K562 (cell line): ENCODE results near the gene TTC21A.

Source experiments
- BDP1 ChIP-seq: IDR thresholded peaks from 3 replicates; pipeline ENCODE4 v1.6.1; 2011; ENCODE audit not compliant: insufficient read length, insufficient read depth
- CHD2 ChIP-seq: IDR thresholded peaks from 2 replicates; pipeline ENCODE4 v1.6.1; 2011; ENCODE audit warnings: low read depth, low read length
- CTCF ChIP-seq, 3 experiments: IDR thresholded peaks in 2 of 3; conservative IDR thresholded peaks in 1 of 3; 2 replicates each; pipeline ENCODE4 v1.5.1; 2011 to 2012; ENCODE audit warnings: low read length in 3 of 3, mild to moderate bottlenecking in 3 of 3, control low read depth in 2 of 3, improper control_type of control experiment in 1 of 3, inconsistent platforms in 1 of 3, low read depth in 1 of 3, mixed read lengths in 1 of 3, moderate library complexity in 1 of 3; ENCODE audit not compliant: insufficient read depth in 2 of 3
- ESRRA ChIP-seq: fragments of 450-650 bp; IDR thresholded peaks from 2 replicates; pipeline ENCODE4 v1.6.1; 2014; ENCODE audit warnings: low read depth, mild to moderate bottlenecking, moderate library complexity, borderline replicate concordance
- FOXK2 ChIP-seq, 2 experiments: fragments of 450-650 bp; IDR thresholded peaks in 1 of 2; conservative IDR thresholded peaks in 1 of 2; 2 replicates each; pipeline ENCODE4 v1.6.1; 2016; ENCODE audit warnings: low read depth in 2 of 2, mild to moderate bottlenecking in 1 of 2
- MAX ChIP-seq: sonication (generic); formaldehyde crosslinking; IDR thresholded peaks from 2 replicates; pipeline ENCODE4 v1.9.0; 2022; ENCODE audit warnings: mild to moderate bottlenecking, missing genetic modification reagents
- NBN ChIP-seq: fragments of 450-650 bp; IDR thresholded peaks from 2 replicates; pipeline ENCODE4 v1.6.1; 2016; ENCODE audit warnings: low read depth, mild to moderate bottlenecking
- TEAD2 ChIP-seq: fragments of 450-650 bp; IDR thresholded peaks from 2 replicates; pipeline ENCODE4 v1.6.1; 2016; ENCODE audit warnings: missing genetic modification characterization, control low read depth, missing compliant biosample characterization
- TEAD4 ChIP-seq, 2 experiments: sonication (generic) in 1 of 2; formaldehyde crosslinking in 1 of 2; IDR thresholded peaks; 2 replicates each; pipeline versions ENCODE4 v1.6.1 to v1.8.0; 2012 to 2022; ENCODE audit warnings: borderline replicate concordance in 1 of 2, inconsistent platforms in 1 of 2, low read length in 1 of 2, mild to moderate bottlenecking in 1 of 2, missing genetic modification reagents in 1 of 2
- TOE1 ChIP-seq, 2 experiments: fragments of 450-650 bp in 1 of 2; sonication (generic) in 1 of 2; formaldehyde crosslinking in 1 of 2; IDR thresholded peaks; 2 replicates each; pipeline versions ENCODE4 v1.7.1 to v1.8.0; 2016 to 2022; ENCODE audit warnings: borderline replicate concordance in 2 of 2, mild to moderate bottlenecking in 2 of 2, antibody characterized with exemption in 1 of 2, inconsistent platforms in 1 of 2, low read depth in 1 of 2, missing genetic modification reagents in 1 of 2, moderate library complexity in 1 of 2
- ZNF197 ChIP-seq: fragments of 200-800 bp; sonication (Bioruptor generic); IDR thresholded peaks from 2 replicates; pipeline ENCODE4 v1.6.1; 2016; ENCODE audit warnings: low read depth, missing genetic modification characterization, missing compliant biosample characterization

- TF ChIP-seq MAX (CRISPR knock-in tag) (no peak), TEAD4 (IDR thresholded peaks at IDR 0.05; ENCODE audit: low read length) (no peak), TEAD4 (CRISPR knock-in tag; IDR thresholded peaks at IDR 0.05; ENCODE audit: borderline replicate concordance) (no peak), FOXK2 (conservative IDR thresholded peaks at IDR 0.05 in 1 of 2, IDR thresholded peaks at IDR 0.05 in 1 of 2; ENCODE audit: low read depth in 2 of 2) (no peak), BDP1 (no peak), ESRRA (no peak), NBN (no peak), CHD2 (no peak), ZNF197 (no peak), CTCF (IDR thresholded peaks at IDR 0.05 in 2 of 3, conservative IDR thresholded peaks at IDR 0.05 in 1 of 3; ENCODE audit: insufficient read depth in 2 of 3, low read depth in 1 of 3, low read length in 3 of 3) (no peak), TEAD2 (tag) (no peak), TOE1 (IDR thresholded peaks at IDR 0.05; ENCODE audit: borderline replicate concordance) (no peak), TOE1 (CRISPR knock-in tag; IDR thresholded peaks at IDR 0.05; ENCODE audit: borderline replicate concordance, low read depth) (no peak)
Measured at GRCh38 chr3:39122813-39123212, 15.3 kb downstream of the TTC21A start.
